ENCODE results near the gene IGFBPL1. TPM values are rescaled to one million over a fixed set of nuclear protein-coding genes. Genes with fewer than 3 reads are reported as not detected.
A peak's percentile ranks its signal among the peaks of the same experiment; 100 is the strongest.

Gene IGFBPL1
- total RNA-seq, 1 donor from 2014 or later: not detected

DNA sequence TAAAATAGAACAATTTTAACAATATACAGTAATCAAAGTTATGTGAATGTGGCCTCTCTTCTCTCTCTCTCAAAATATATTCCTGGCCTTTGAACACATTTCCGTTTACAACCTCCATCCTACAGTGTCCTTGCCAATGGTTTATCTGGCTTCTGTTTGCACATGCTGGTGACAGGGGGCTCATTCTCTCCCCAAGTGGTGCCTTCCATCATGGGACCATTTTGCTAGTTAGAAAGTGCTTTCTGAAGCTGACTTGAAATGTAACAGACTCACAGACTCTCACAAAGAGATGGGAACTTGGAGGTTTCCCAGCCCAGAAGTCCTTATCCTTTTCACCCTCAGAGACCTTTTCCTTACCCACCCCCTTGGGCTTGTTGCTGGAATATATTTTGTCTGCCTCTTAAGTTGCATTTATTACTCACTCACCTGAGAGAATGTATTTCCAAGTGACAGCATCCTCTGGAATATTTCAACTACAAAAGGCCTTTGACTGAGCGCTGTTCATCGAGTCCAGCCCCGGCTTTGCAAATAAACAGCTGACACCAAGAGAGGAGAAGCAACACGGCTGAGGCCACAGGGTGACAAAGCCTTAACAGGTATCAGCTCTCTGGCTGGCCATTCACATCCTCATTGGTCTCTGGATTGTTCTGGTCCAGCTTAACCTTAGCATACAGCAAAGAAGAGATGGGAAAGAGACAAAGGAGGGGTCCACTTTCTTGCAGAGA lies 49.2 kb downstream of the IGFBPL1 start:
- no peak for FAIRE-seq

DNA sequence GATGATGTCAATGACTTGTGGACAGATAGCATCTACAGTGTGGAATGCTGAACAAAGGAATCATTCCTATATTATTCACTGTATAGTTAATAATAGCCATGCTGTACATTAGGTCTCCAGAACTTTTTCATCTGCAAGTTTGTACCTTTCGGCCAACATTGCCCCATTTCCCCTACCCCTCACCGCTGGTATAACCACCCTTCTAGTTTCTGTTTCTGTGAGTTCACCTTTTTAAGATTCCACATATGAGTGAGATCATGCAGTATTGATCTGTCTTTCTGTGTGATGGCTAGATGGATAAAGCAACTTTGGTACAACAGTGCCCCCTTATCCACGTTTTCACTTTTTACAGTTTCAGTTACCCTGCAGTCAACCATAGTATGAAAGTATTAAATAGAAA lies 50.6 kb downstream of the IGFBPL1 start:
- DNase-seq (ENCODE audit: low read depth) (no peak), FAIRE-seq (no peak)
- TF ChIP-seq, protein P1, sequence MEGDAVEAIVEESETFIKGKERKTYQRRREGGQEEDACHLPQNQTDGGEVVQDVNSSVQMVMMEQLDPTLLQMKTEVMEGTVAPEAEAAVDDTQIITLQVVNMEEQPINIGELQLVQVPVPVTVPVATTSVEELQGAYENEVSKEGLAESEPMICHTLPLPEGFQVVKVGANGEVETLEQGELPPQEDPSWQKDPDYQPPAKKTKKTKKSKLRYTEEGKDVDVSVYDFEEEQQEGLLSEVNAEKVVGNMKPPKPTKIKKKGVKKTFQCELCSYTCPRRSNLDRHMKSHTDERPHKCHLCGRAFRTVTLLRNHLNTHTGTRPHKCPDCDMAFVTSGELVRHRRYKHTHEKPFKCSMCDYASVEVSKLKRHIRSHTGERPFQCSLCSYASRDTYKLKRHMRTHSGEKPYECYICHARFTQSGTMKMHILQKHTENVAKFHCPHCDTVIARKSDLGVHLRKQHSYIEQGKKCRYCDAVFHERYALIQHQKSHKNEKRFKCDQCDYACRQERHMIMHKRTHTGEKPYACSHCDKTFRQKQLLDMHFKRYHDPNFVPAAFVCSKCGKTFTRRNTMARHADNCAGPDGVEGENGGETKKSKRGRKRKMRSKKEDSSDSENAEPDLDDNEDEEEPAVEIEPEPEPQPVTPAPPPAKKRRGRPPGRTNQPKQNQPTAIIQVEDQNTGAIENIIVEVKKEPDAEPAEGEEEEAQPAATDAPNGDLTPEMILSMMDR (IDR thresholded peaks at IDR 0.05; ENCODE audit: insufficient read depth, low read length, severe bottlenecking): no peak
- Histone ChIP-seq H3K36me3 (ENCODE audit: control insufficient read depth, insufficient read depth, low read length) (no peaks in the 10 kb centered on the region), H3K4me3 (ENCODE audit: low read depth, low read length) (no peak overlapping the region), H3K27me3 (ENCODE audit: control insufficient read depth, insufficient read depth, low read length) (no peaks in the 10 kb centered on the region)

More for the DNA sequence above, 49.2 kb downstream of the IGFBPL1 start:
- Histone ChIP-seq H3K36me3 (ENCODE audit: control insufficient read depth, insufficient read depth, low read length) (no peaks in the 10 kb centered on the region), H3K27me3 (ENCODE audit: control insufficient read depth, insufficient read depth, low read length) (no peaks in the 10 kb centered on the region), H3K4me3 (ENCODE audit: low read depth, low read length) (no peak overlapping the region)
- no peak for DNase-seq (ENCODE audit: low read depth)
- TF ChIP-seq, protein P1 (IDR thresholded peaks at IDR 0.05; ENCODE audit: insufficient read depth, low read length, severe bottlenecking): no peak

DNA sequence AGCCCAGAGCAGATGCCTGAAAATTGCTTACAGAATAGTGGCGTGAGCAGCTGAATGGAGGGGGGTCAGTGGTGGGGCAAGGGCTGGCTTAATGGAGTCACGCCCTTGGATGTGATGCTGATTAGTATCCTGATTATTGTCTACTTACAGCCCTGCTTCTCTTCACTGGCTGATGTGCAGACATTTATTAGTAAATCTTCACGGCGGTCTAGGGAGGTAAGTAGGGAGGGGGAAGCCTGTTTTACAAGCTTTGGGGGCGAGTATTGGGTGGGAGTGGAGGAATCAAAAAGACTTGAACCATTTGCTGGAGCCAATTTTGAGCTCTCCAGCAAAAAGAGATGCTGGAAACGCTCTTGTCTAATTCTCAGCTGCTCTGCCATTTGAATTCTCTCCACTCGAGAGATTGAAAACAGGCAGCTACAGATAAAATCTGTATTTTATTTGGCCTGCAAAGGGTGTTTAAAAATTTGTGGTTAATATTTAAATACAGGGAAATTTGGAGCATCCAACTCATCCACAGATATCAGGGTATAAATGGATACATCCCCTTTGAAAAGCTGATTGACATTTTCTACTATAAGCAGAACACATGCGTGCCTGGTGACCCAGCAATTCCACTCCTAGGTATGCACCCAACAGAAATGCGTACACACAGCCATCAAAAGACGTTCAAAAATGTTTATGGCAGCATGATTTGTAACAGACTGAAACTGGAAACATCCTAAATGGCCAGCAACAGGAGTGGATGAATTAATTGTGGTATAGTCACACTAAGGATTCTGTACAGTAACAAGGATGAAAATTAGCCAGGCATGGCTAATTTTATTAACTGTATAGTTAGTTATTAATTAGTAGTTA lies 51.3 kb downstream of the IGFBPL1 start:
- H3K36me3 ChIP-seq (ENCODE audit: control insufficient read depth, insufficient read depth, low read length): no peaks in the 10 kb centered on the region
- no peak for DNase-seq (ENCODE audit: low read depth)
- no peaks in the 10 kb centered on the region for H3K27me3 ChIP-seq (ENCODE audit: control insufficient read depth, insufficient read depth, low read length)
- no peak for FAIRE-seq
- no peak overlapping the region for H3K4me3 ChIP-seq (ENCODE audit: low read depth, low read length)
- TF ChIP-seq, protein P1 (IDR thresholded peaks at IDR 0.05; ENCODE audit: insufficient read depth, low read length, severe bottlenecking): no peak

DNA sequence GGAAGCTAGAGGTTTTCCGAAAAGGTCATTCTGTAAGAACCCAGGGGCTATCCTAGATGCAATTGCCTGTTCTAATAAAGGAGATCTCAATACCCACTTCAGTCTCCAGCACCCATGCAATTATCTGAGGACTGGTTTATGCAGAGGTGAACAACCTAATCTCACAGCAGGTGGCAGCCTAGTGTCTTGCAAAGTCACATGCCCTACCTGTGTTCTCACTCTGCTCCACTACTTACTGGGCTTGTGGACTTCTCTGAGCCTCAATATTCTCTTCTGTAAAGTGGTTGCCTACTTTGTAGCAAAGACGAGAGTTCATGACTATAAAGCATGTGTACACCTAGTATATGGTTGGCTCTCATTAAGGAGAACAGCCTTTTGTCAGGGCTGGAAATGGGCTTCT lies 52.8 kb downstream of the IGFBPL1 start:
- FAIRE-seq: no peak
- no peaks in the 10 kb centered on the region for H3K36me3 ChIP-seq (ENCODE audit: control insufficient read depth, insufficient read depth, low read length)
- peak; percentile 55 for DNase-seq (ENCODE audit: low read depth)
- no peak overlapping the region for H3K4me3 ChIP-seq (ENCODE audit: low read depth, low read length)
- TF ChIP-seq, protein P1 (IDR thresholded peaks at IDR 0.05; ENCODE audit: insufficient read depth, low read length, severe bottlenecking): peak; percentile 67
- no peaks in the 10 kb centered on the region for H3K27me3 ChIP-seq (ENCODE audit: control insufficient read depth, insufficient read depth, low read length)

DNA sequence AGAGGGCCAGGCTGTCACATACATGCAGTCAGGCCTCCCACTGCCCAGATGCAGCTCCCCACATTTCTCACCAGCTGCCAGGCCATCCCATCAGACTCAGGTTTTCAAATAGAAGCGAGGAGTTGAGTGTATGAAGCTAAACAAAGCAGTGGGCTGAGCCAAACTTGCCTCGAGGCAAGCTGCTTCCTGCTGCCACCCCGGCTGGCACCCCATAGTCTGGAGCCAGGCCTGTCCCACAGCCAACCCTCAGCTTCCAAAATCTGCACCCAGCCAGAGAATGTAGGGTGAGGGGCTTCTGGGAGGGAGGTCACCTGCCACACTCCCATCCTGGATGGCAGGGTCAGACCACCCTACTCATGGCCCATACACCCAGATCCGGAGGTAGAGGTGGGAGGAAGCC lies 54.1 kb downstream of the IGFBPL1 start:
- Histone ChIP-seq H3K4me3 (ENCODE audit: low read depth, low read length) (no peak overlapping the region), H3K36me3 (ENCODE audit: control insufficient read depth, insufficient read depth, low read length) (no peaks in the 10 kb centered on the region), H3K27me3 (ENCODE audit: control insufficient read depth, insufficient read depth, low read length) (no peaks in the 10 kb centered on the region)
- FAIRE-seq: no peak
- no peak for DNase-seq (ENCODE audit: low read depth)
- TF ChIP-seq, protein P1 (IDR thresholded peaks at IDR 0.05; ENCODE audit: insufficient read depth, low read length, severe bottlenecking): no peak
